ENCODE measurements around the gene ARID5B. TPM values are rescaled to one million over a fixed set of nuclear protein-coding genes. Genes with fewer than 3 reads are reported as not detected.

Gene ARID5B
- total and polyA plus RNA-seq, 2 donors (not counting 3 experiments of a cell fraction or from before 2014, with no cell fraction given) = 5.6 to 8.9 TPM

DNA sequence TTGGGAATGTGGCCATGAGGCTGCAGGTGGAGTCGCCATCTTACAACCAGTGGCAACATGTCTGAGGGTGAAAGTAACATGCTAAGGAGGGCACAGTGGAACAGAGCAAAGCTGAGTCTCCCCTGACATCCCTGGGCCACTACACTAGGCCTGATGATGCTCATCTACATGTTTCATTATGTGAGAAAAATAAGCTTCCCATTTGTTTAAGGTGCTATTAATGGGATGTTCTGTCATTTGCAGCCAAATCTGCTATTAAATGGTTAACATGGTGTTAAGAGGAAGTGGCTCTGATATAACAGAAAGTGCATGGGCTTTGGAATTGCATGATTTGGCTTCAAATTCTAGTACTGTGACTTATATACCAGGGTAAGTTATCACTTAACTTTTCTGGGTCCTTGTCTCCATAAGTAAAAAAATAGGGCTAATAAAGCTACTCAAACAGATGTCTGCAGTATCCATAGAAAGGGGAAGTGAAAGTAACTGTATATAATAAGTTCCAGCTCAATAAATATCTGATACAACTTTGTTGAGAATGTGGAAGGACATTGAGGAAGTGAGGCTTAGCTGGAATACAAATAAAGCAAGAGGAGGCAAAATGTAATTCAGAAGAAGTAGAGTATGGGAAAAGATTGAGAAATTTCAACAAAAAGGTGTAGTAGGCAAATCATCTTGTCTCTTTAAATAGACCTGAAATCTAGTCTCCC, 208.2 kb downstream of the ARID5B start:
- H4K20me1 ChIP-seq (replicated peaks; ENCODE audit: control insufficient read depth, extremely low read depth, insufficient read depth, low read length) = no peaks in the 10 kb centered on the region
- DNase-seq (ENCODE audit: low read depth, low spot score) (no peak), FAIRE-seq (no peak)
- intact Hi-C loops (cut with micrococcal nuclease) = no loop called here
- dilution Hi-C loops (cut with MboI; ENCODE audit: extremely low pct_ligation_motif_present, low sequenced_read_pairs) = no loop called here
- no peak overlapping the region for H2AFZ ChIP-seq (ENCODE audit: low read depth, low read length)
- no peaks in the 10 kb centered on the region for H3K9me1 ChIP-seq (replicated peaks; ENCODE audit: control insufficient read depth, extremely low read depth, insufficient read depth, low read length)
- H3K4me3 ChIP-seq (replicated peaks in 1 of 3; ENCODE audit: insufficient read depth in 1 of 3, low read depth in 1 of 3, low read length in 3 of 3) = no peak overlapping the region
- no peak overlapping the region for H3K27ac ChIP-seq (ENCODE audit: insufficient read depth, low read depth, low read length)
- no peaks in the 10 kb centered on the region for H3K36me3 ChIP-seq (ENCODE audit: control insufficient read depth in 2 of 2, extremely low read depth in 1 of 2, insufficient read depth in 2 of 2, low read length in 2 of 2)
- ChIA-PET CTCF (interaction anchor here (1.0 kb wide), 1 partner anchor 18 kb away, joined by 3 read pairs; no protein-coding TSS in a partner anchor), POLR2A (no interaction called here)
- no peaks in the 10 kb centered on the region for H3K9me3 ChIP-seq (replicated peaks; ENCODE audit: control insufficient read depth, insufficient read depth, low read length)
- H3K4me1 ChIP-seq (ENCODE audit: control insufficient read depth, extremely low read depth, insufficient read depth, low read length) = peaks cover 4% of the 10 kb centered on the region
- TF ChIP-seq, protein P1, sequence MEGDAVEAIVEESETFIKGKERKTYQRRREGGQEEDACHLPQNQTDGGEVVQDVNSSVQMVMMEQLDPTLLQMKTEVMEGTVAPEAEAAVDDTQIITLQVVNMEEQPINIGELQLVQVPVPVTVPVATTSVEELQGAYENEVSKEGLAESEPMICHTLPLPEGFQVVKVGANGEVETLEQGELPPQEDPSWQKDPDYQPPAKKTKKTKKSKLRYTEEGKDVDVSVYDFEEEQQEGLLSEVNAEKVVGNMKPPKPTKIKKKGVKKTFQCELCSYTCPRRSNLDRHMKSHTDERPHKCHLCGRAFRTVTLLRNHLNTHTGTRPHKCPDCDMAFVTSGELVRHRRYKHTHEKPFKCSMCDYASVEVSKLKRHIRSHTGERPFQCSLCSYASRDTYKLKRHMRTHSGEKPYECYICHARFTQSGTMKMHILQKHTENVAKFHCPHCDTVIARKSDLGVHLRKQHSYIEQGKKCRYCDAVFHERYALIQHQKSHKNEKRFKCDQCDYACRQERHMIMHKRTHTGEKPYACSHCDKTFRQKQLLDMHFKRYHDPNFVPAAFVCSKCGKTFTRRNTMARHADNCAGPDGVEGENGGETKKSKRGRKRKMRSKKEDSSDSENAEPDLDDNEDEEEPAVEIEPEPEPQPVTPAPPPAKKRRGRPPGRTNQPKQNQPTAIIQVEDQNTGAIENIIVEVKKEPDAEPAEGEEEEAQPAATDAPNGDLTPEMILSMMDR (IDR thresholded peaks at IDR 0.05; ENCODE audit: extremely low read depth in 1 of 2, insufficient read depth in 1 of 2, low read depth in 1 of 2, low read length in 2 of 2) = no peak
- TF ChIP-seq POLR2AphosphoS5 (IDR thresholded peaks at IDR 0.05; ENCODE audit: insufficient read depth, low read depth, low read length) = no peak
- TF ChIP-seq MYC (IDR thresholded peaks at IDR 0.05; ENCODE audit: low read depth, low read length) = no peak
- TF ChIP-seq, protein P2, sequence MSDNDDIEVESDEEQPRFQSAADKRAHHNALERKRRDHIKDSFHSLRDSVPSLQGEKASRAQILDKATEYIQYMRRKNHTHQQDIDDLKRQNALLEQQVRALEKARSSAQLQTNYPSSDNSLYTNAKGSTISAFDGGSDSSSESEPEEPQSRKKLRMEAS (IDR thresholded peaks at IDR 0.05; ENCODE audit: insufficient read depth, insufficient read length) = no peak
- no peak for TF ChIP-seq EZH2 (IDR thresholded peaks at IDR 0.05; ENCODE audit: borderline replicate concordance, low read depth, low read length, severe bottlenecking)
- no peak for TF ChIP-seq GATA2 (IDR thresholded peaks at IDR 0.05; ENCODE audit: insufficient read depth, insufficient read length, low read depth, low read length)
- TF ChIP-seq POLR2A (IDR thresholded peaks at IDR 0.05; ENCODE audit: low read depth, low read length) = no peak
- TF ChIP-seq FOS (IDR thresholded peaks at IDR 0.05; ENCODE audit: borderline replicate concordance, insufficient read depth, low read length) = no peak
- TF ChIP-seq JUN (IDR thresholded peaks at IDR 0.05; ENCODE audit: borderline replicate concordance, insufficient read depth, insufficient read length, low read depth) = no peak
- H3K4me2 ChIP-seq (ENCODE audit: insufficient read depth, low read length) = no peak overlapping the region
- no peaks in the 10 kb centered on the region for H3K79me2 ChIP-seq (ENCODE audit: control insufficient read depth, insufficient read depth, low read length)
- no TSS peak for BruUV-seq (replicated peaks)
- H3K27me3 ChIP-seq (ENCODE audit: control insufficient read depth in 2 of 2, insufficient read depth in 2 of 2, low read length in 2 of 2) = no peaks in the 10 kb centered on the region
- H3K9ac ChIP-seq (replicated peaks; ENCODE audit: extremely low read depth, insufficient read depth, low read length) = no peak overlapping the region

Measured in endothelial cell of umbilical vein (primary cell).